LNCAP (cell line): Measurements from ENCODE around the gene INS.

Experiments
- TF ChIP-seq, protein P1 (sequence below): fragments of 450-650 bp; IDR thresholded peaks from 2 replicates; pipeline ENCODE4 v1.5.1; 2017; ENCODE audit warnings: mild to moderate bottlenecking

Gene INS

DNA sequence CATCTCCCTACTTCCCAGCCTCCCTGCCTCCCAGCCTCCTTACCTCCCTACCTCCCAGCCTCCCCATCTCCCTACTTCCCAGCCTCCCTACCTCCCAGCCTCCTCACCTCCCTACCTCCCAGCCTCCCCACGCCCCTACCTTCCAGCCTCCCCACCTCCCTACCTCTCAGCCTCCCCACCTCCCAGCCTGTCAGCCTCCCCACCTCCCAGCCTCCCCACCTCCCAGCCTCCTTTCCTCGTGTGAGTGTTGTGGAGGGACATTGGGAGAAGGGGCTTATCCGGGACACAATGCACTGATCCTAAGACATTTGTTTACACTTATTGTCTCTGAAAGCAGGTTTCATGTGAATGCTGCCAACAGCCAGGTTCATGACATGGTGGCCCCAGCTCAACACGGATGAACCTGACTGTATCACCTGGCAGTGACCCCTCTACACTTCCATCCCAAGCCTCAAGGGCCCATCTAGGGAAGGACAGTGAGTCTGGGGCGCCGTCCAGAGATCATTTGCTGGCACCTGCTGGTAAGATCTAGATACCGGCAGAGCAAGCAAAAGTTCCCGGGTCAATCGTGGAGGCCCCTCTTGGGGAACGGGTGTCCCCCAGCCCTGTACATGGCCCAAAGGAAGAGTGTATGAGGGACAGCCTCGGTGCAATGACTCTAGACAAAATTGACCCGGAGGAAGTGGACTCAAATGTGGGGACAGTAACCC is 45.1 kb upstream of the INS start:
- TF ChIP-seq, protein P1, sequence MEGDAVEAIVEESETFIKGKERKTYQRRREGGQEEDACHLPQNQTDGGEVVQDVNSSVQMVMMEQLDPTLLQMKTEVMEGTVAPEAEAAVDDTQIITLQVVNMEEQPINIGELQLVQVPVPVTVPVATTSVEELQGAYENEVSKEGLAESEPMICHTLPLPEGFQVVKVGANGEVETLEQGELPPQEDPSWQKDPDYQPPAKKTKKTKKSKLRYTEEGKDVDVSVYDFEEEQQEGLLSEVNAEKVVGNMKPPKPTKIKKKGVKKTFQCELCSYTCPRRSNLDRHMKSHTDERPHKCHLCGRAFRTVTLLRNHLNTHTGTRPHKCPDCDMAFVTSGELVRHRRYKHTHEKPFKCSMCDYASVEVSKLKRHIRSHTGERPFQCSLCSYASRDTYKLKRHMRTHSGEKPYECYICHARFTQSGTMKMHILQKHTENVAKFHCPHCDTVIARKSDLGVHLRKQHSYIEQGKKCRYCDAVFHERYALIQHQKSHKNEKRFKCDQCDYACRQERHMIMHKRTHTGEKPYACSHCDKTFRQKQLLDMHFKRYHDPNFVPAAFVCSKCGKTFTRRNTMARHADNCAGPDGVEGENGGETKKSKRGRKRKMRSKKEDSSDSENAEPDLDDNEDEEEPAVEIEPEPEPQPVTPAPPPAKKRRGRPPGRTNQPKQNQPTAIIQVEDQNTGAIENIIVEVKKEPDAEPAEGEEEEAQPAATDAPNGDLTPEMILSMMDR = no peak

DNA sequence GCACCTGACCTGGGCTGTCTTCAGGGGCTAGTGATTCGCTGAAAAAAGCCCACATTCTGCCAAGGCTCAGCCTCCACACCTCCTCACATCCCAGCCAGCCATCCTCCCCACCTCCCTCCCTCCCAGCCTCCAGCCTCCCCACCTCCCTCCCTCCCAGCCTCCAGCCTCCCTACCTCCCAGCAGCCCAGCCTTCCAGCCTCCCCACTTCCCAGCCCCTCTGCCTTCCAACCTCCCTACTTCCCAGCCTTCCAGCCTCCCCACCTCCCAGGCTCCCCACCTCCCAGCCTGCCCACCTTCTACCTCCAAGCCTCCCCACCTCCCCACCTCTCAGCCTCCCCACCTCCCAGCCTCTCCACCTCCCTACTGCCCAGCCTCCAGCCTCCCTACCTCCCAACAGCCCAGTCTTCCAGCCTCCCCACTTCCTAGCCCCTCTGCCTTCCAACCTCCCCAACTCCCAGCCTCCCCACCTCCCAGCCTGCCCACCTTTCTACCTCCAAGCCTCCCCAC is 44.3 kb upstream of the INS start:
- TF ChIP-seq, protein P1 = no peak

DNA sequence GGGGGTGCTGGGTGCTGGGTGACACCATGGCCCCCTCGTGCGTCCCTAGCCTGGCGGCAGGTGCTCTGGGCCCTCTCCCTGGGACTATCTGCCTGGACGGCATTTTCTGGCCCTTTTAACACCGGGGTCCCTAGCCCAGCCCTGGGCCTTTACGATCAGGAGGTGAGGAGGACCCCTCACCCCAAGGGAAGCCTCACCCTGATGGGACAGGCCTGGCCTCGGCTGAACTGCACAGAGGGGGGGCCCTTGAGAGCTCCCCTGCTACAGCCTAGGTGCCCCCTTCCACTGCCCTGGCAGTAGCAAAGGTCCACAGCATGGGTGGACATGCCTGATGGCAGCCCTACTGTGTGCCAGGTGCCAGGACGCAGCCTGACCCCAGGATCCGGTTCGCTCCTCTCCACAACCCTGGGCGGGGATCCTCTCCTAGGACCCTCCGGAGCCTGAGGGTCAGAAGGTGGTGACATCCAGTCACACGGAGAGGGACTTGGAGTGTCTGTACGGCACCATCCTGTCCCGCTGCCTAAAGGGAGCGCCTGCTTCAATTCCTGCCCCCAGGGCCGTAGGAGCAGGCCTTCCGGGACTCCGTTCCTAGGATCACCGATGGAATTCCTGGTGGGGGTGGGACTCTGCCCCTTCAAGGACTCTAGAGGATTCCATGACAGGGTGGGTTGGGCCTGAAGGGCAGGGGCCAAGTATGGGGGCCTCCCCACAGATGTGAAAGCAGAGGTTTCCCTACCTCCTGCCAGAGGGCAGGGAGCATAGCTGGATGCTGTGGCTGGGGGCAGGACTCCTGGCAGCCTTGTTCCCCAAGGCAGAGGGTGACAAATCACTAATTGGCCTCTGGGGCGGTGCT is 43.6 kb upstream of the INS start:
- TF ChIP-seq, protein P1 = no peak

DNA sequence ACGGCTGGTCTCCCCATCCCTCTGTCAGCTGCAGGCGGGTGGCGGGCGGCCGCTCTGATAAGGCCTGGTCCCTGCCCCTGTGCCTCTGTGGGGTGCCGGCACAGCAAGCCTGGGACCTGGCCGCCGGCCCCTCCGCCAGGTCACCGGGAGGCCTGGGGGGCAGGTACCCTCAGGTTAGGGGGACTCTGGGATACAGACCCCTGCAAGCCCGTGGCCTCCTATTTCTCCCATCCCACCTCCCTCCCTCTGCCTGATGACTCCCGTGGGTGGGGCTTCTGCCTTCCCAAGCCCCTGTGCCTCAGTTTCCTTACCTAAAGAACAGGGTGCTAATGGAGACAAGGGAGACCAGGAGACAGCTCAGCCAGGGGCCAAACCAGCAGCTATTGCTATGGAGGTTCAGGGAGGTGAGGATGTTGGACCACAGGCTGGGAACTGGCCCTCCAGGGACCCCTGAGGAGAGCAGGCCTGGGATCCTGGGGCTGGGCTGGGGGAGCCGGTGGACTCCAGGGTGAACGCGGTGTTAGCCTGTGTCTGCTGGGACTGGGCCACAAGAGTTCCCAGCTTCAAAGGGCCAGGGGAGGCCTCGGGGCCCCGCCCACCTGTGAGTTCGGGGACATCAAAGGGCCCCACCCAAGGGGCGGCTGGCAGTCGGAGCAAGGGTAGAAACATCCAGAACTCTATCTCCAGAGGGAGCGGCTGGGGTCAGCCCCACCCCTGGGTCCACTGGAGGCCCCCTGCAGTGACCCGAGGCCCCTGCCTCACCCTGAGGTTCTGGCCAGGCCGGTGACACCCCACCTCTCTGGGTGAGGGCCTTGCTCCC is 42.6 kb upstream of the INS start:
- TF ChIP-seq, protein P1 = no peak

DNA sequence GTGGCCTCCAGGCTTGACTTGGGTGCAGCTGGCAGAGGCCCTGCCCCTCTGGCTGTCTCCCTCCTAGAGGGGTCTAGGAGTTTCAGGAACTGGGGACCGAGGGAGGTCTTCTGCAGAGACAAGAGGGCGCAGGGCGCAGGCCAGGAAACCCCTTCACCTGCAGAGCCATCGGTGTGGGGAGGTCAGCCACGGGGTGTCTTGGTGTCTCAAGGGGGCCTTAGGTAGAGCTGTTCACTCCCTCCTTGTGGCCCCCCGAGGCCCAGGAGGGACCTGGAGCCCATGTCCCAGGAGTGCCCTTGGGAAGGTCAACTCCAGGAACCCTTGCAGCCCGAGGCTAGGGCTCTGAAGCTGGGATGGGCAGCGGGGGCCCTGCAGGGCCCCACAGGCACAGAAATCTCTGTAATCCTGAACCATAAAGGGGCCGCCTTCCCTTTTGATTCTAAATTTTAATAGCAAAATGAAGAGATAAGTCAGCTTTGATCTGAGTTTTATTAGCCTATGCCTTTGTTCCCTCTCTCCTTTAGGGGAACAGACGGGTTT is 42.0 kb upstream of the INS start:
- TF ChIP-seq, protein P1 = no peak

DNA sequence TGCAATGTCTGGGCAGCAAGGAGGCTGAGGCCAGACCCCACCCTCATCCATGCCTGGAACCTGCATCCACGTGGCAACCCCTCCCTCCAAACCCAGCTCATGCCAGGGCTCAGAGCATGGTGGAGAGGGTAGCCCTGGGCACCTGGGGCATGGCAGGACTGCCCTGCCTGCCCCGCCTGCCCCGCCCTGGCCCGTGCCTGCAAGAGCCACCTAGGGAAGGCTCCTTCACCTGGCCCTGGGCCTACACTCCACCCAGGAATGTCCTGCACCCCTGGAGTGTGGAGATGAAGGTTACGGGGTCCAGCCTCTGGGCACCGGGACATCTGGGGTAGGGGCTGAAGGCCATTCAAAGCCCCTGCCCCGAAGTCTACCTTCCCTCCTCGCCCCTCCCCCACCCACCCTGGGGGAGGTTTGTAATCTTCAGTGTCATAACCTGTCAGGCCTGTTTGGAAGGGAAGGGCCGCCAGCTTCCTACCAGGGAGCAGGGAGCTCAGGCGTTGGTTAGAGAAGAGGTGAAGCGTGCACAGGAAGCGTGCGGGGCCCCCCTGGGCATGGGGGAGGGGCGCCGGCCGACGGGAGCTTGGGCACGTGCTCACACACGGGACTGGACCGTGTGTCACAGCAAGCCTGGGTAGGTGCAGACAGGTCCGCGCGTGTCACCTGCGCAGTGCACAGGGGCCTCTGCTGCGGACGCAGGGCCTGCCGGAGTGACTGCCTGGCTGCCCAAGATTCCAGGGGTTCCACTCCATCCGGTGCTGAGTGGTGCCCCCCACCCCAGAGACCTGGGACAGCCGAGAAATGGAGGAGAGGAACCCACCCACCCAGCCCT is 41.3 kb upstream of the INS start:
- TF ChIP-seq, protein P1 = no peak
